OCI-LY1 (cell line): ENCODE results near the gene TMEM106A.

Source experiments
- H2AFZ ChIP-seq: fragments of 200-600 bp; sonication (generic), shearing (Covaris generic); 2 replicates; pipeline ENCODE4 v1.6.0; 2014; ENCODE audit warnings: antibody characterized with exemption, mild to moderate bottlenecking, low read length
- H3F3A ChIP-seq: fragments of 200-600 bp; sonication (generic), shearing (Covaris generic); 2 replicates; pipeline ENCODE4 v1.6.0; 2014; ENCODE audit warnings: mild to moderate bottlenecking, antibody characterized with exemption, low read length, moderate library complexity; ENCODE audit not compliant: insufficient read depth
- H3K27ac ChIP-seq: fragments of 200-600 bp; sonication (generic); 2 replicates; pipeline ENCODE4 v1.5.1; 2014; ENCODE audit warnings: low read length, mixed run types, mild to moderate bottlenecking, low read depth; ENCODE audit not compliant: poor library complexity, severe bottlenecking
- H3K27me3 ChIP-seq: fragments of 200-600 bp; sonication (generic); 2 replicates; pipeline ENCODE4 v1.6.0; 2014; ENCODE audit warnings: antibody characterized with exemption, mild to moderate bottlenecking, low read length, moderate library complexity; ENCODE audit not compliant: insufficient read depth
- H3K36me3 ChIP-seq: fragments of 200-600 bp; sonication (generic); 2 replicates; pipeline ENCODE4 v1.6.1; 2014; ENCODE audit warnings: mild to moderate bottlenecking, antibody characterized with exemption, low read length, moderate library complexity, mixed read lengths; ENCODE audit not compliant: insufficient read depth
- H3K4me1 ChIP-seq: fragments of 200-600 bp; sonication (generic); 2 replicates; pipeline ENCODE4 v1.5.1; 2014; ENCODE audit warnings: mild to moderate bottlenecking, low read length, moderate library complexity; ENCODE audit not compliant: insufficient read depth, severe bottlenecking
- H3K4me2 ChIP-seq: fragments of 200-600 bp; sonication (generic), shearing (Covaris generic); 2 replicates; pipeline ENCODE4 v1.6.1; 2014; ENCODE audit warnings: low read length
- H3K4me3 ChIP-seq: fragments of 200-600 bp; sonication (generic); 2 replicates; pipeline ENCODE4 v1.5.1; 2014; ENCODE audit warnings: low read length, low read depth, mild to moderate bottlenecking, mixed read lengths; ENCODE audit not compliant: poor library complexity, severe bottlenecking
- H3K79me2 ChIP-seq: fragments of 200-600 bp; shearing (Covaris generic); 2 replicates; pipeline ENCODE4 v1.6.1; 2016; ENCODE audit warnings: mixed run types, low read length, mixed read lengths; ENCODE audit not compliant: insufficient read depth
- H3K9ac ChIP-seq: fragments of 200-600 bp; sonication (generic), shearing (Covaris generic); 2 replicates; pipeline ENCODE4 v1.6.1; 2014; ENCODE audit warnings: mild to moderate bottlenecking, low read length, mixed read lengths
- H3K9me2 ChIP-seq: fragments of 200-600 bp; sonication (generic), shearing (Covaris generic); 2 replicates; pipeline ENCODE4 v1.6.1; 2014; ENCODE audit warnings: low read depth, mild to moderate bottlenecking, low read length, mixed read lengths
- H3K9me3 ChIP-seq: fragments of 200-600 bp; shearing (Covaris generic); 2 replicates; pipeline ENCODE4 v1.6.1; 2014; ENCODE audit warnings: low read length, mixed read lengths
- H4K20me1 ChIP-seq: fragments of 200-600 bp; sonication (generic), shearing (Covaris generic); 2 replicates; pipeline ENCODE4 v1.6.0; 2016; ENCODE audit warnings: mild to moderate bottlenecking, low read length; ENCODE audit not compliant: insufficient read depth
- EZH2 ChIP-seq: fragments of 200-600 bp; sonication (generic), shearing (Covaris generic); IDR thresholded peaks from 2 replicates; pipeline ENCODE4 v1.8.0; 2017; ENCODE audit warnings: borderline replicate concordance, mixed run types, mild to moderate bottlenecking, antibody characterized with exemption, low read length, moderate library complexity, mixed read lengths
- TF ChIP-seq, protein P1 (sequence below): fragments of 200-600 bp; sonication (generic), shearing (Covaris generic); IDR thresholded peaks from 2 replicates; pipeline ENCODE4 v1.5.1; 2017; ENCODE audit warnings: mild to moderate bottlenecking, antibody characterized with exemption, low read length, moderate library complexity, mixed read lengths

Gene TMEM106A

DNA sequence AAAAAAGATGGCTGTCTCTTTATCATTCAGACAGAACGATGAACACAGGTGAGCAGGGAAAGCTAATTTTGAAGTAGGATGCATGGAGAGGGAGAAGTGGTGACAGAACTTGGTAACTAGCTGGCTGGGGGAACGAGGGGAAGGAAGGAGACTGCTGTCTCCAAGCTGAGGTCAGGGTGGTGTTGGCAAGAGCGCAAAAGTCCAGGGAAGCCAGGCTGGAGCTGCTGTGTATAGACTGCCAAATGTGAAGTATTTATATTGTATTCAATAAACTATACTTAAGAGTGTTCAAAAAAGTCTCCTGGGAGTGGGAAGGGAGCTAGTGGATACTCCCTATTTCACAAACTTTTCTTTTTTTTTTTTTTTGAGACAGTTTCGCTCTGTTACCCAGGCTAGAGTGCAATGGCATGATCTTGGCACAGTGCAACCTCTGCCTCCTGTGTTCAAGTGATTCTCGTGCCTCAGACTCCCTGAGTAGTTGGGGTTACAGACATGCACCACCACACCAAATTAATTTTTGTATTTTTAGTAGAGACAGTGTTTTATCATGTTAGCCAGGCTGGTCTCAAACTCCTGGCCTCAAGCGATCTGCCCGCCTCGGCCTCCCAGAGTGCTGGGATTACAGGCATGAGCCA, 8.2 kb downstream of the TMEM106A start:
- Histone ChIP-seq H3K36me3 (no peaks in the 10 kb centered on the region), H3K27me3 (no peaks in the 10 kb centered on the region), H2AFZ (no peak overlapping the region), H3K9me3 (no peaks in the 10 kb centered on the region), H3K27ac (no peak overlapping the region), H4K20me1 (no peaks in the 10 kb centered on the region), H3K9me2 (no peaks in the 10 kb centered on the region), H3F3A (no peaks in the 10 kb centered on the region), H3K4me1 (no peaks in the 10 kb centered on the region), H3K79me2 (no peaks in the 10 kb centered on the region), H3K4me2 (no peak overlapping the region), H3K4me3 (no peak overlapping the region), H3K9ac (no peak overlapping the region)
- TF ChIP-seq, protein P1, sequence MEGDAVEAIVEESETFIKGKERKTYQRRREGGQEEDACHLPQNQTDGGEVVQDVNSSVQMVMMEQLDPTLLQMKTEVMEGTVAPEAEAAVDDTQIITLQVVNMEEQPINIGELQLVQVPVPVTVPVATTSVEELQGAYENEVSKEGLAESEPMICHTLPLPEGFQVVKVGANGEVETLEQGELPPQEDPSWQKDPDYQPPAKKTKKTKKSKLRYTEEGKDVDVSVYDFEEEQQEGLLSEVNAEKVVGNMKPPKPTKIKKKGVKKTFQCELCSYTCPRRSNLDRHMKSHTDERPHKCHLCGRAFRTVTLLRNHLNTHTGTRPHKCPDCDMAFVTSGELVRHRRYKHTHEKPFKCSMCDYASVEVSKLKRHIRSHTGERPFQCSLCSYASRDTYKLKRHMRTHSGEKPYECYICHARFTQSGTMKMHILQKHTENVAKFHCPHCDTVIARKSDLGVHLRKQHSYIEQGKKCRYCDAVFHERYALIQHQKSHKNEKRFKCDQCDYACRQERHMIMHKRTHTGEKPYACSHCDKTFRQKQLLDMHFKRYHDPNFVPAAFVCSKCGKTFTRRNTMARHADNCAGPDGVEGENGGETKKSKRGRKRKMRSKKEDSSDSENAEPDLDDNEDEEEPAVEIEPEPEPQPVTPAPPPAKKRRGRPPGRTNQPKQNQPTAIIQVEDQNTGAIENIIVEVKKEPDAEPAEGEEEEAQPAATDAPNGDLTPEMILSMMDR, result no peak
- TF ChIP-seq EZH2, result no peak

DNA sequence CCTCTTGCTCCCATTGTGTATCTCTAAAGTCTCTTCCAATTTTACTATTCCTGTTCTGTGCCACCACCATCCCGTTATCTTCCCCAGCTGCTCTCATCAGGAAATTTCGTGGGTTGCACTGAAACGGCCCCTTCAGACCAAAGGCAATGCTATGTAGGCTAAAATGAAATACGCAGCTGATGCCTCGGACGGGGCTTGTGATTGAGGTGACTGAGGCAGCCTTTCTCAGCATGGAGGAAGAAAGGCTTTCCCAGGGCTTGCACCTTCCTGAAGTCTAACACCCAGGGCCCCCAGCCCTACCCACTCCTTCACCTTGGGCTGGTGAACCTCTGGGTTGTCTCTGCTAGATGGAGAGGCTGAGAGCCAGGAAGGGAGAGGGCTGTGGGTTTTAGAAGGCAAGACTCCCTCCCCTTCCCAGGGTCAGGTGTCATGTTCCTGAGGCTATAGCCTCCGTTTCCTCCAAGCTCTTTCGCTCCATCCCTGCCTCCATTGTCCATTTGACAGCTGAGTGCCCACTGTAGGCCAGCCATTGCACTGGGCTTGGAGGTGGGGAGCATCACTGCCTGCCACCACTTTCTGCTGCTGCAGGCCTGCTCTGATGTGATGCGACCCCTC, 8.9 kb downstream of the TMEM106A start:
- no peaks in the 10 kb centered on the region for H3K27me3 ChIP-seq
- H3K36me3 ChIP-seq, result no peaks in the 10 kb centered on the region
- no peaks in the 10 kb centered on the region for H3K9me3 ChIP-seq
- no peaks in the 10 kb centered on the region for H3K79me2 ChIP-seq
- H4K20me1 ChIP-seq, result no peaks in the 10 kb centered on the region
- no peak overlapping the region for H3K27ac ChIP-seq
- H3K4me2 ChIP-seq, result no peak overlapping the region
- no peak overlapping the region for H3K4me3 ChIP-seq
- H3F3A ChIP-seq, result no peaks in the 10 kb centered on the region
- H3K9me2 ChIP-seq, result no peaks in the 10 kb centered on the region
- H3K4me1 ChIP-seq, result no peaks in the 10 kb centered on the region
- TF ChIP-seq EZH2, result no peak
- TF ChIP-seq, protein P1, result no peak
- no peak overlapping the region for H3K9ac ChIP-seq
- no peak overlapping the region for H2AFZ ChIP-seq

DNA sequence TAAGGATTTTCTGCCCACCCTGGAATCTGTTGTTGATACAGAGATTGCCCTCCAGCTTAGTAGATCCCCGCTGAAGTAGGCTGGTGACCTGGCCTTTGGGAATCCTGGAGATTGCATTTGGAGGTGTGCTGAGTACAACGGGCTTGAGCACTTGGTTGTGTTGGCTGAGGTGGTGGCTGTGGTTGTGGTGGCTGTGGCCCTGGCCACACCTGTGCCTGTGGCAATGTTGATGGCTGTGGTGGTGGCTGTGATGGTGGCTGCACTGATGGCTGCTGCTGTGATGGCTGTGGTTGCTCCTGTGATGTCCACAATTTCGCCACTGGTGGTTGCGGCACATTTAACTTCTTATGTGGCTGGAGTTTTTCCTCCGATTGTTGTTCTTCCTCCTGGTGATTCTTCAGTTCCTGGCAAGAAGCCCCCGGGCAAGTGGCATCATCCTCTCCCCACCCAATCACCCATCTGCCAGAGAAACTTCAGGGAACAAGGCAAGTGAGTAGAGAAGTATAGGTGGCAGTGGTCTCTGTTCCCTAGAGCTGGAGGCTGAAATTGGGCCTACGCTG, 12.6 kb downstream of the TMEM106A start:
- H3K9ac ChIP-seq, result no peak overlapping the region
- TF ChIP-seq EZH2, result no peak
- TF ChIP-seq, protein P1, result no peak
- H3K79me2 ChIP-seq, result no peaks in the 10 kb centered on the region
- no peaks in the 10 kb centered on the region for H3F3A ChIP-seq
- H2AFZ ChIP-seq, result no peak overlapping the region
- H3K36me3 ChIP-seq, result no peaks in the 10 kb centered on the region
- H3K4me2 ChIP-seq, result no peak overlapping the region
- H3K27ac ChIP-seq, result no peak overlapping the region
- no peak overlapping the region for H3K4me3 ChIP-seq
- H3K9me2 ChIP-seq, result no peaks in the 10 kb centered on the region
- H3K27me3 ChIP-seq, result no peaks in the 10 kb centered on the region
- H3K4me1 ChIP-seq, result no peaks in the 10 kb centered on the region
- no peaks in the 10 kb centered on the region for H4K20me1 ChIP-seq
- H3K9me3 ChIP-seq, result no peaks in the 10 kb centered on the region
